ENCODE results near the gene PELI1.

Gene PELI1

GRCh38 chr2:64126601-64127000, 17.6 kb downstream of the PELI1 start:
- Histone ChIP-seq H4K20me1 (peaks cover 16% of the 10 kb centered on the region), H3K4me1 (no peaks in the 10 kb centered on the region)
- no peak for TF ChIP-seq Cebpa-rat (IDR thresholded peaks at IDR 0.05)

GRCh38 chr2:64124571-64124970, 19.6 kb downstream of the PELI1 start:
- H3K27me3 ChIP-seq: no peaks in the 10 kb centered on the region
- peaks cover 35% of the 10 kb centered on the region for H4K20me1 ChIP-seq
- no peak overlapping the region for H3K4me2 ChIP-seq
- no peak overlapping the region for H3K9ac ChIP-seq
- H3K4me1 ChIP-seq: no peaks in the 10 kb centered on the region
- H3K4me3 ChIP-seq: no peak overlapping the region
- no peak for TF ChIP-seq Cebpa-rat (IDR thresholded peaks at IDR 0.05)
- peaks cover 6% of the 10 kb centered on the region; the same call in 1 of the 2 replicates for H3K9me3 ChIP-seq
- no peak overlapping the region for H3K27ac ChIP-seq
- H3K36me3 ChIP-seq: no peaks in the 10 kb centered on the region

More at GRCh38 chr2:64126601-64127000, 17.6 kb downstream of the PELI1 start:
- H3K27me3 ChIP-seq: no peaks in the 10 kb centered on the region
- no peaks in the 10 kb centered on the region for H3K36me3 ChIP-seq
- H3K9ac ChIP-seq: no peak overlapping the region
- H3K9me3 ChIP-seq: peaks cover 6% of the 10 kb centered on the region; the same call in 1 of the 2 replicates
- no peak overlapping the region for H3K4me2 ChIP-seq
- H3K4me3 ChIP-seq: no peak overlapping the region
- H3K27ac ChIP-seq: no peak overlapping the region

GRCh38 chr2:64124168-64124567, 20.1 kb downstream of the PELI1 start:
- H3K27me3 ChIP-seq: no peaks in the 10 kb centered on the region
- no peaks in the 10 kb centered on the region for H3K36me3 ChIP-seq
- no peaks in the 10 kb centered on the region for H3K4me1 ChIP-seq
- H4K20me1 ChIP-seq: peaks cover 39% of the 10 kb centered on the region
- H3K4me3 ChIP-seq: no peak overlapping the region
- no peak overlapping the region for H3K4me2 ChIP-seq
- H3K9me3 ChIP-seq: peaks cover 6% of the 10 kb centered on the region; the same call in 1 of the 2 replicates
- H3K9ac ChIP-seq: no peak overlapping the region
- TF ChIP-seq Cebpa-rat (IDR thresholded peaks at IDR 0.05): no peak
- H3K27ac ChIP-seq: no peak overlapping the region

- Histone ChIP-seq H3K9ac (no peak overlapping the region), H3K27me3 (no peaks in the 10 kb centered on the region), H3K9me3 (peaks cover 6% of the 10 kb centered on the region; the same call in 1 of the 2 replicates), H3K27ac (no peak overlapping the region), H3K4me3 (no peak overlapping the region), H3K4me1 (no peaks in the 10 kb centered on the region), H3K36me3 (no peaks in the 10 kb centered on the region), H4K20me1 (peaks cover 43% of the 10 kb centered on the region), H3K4me2 (no peak overlapping the region)
- TF ChIP-seq Cebpa-rat (IDR thresholded peaks at IDR 0.05): no peak
Observed at GRCh38 chr2:64123740-64124139, 20.5 kb downstream of the PELI1 start.

GRCh38 chr2:64122358-64122757, 21.9 kb downstream of the PELI1 start:
- no peak for TF ChIP-seq Cebpa-rat (IDR thresholded peaks at IDR 0.05)
- Histone ChIP-seq H3K4me1 (no peaks in the 10 kb centered on the region), H3K4me2 (no peak overlapping the region), H3K9ac (no peak overlapping the region), H3K27ac (no peak overlapping the region), H4K20me1 (peaks cover 54% of the 10 kb centered on the region), H3K4me3 (no peak overlapping the region), H3K36me3 (no peaks in the 10 kb centered on the region), H3K27me3 (no peaks in the 10 kb centered on the region), H3K9me3 (peaks cover 6% of the 10 kb centered on the region; the same call in 1 of the 2 replicates)

- H3K4me2 ChIP-seq: no peak overlapping the region
- H3K27me3 ChIP-seq: no peaks in the 10 kb centered on the region
- no peak for TF ChIP-seq Cebpa-rat (IDR thresholded peaks at IDR 0.05)
- no peak overlapping the region for H3K27ac ChIP-seq
- peaks cover 63% of the 10 kb centered on the region for H4K20me1 ChIP-seq
- no peak overlapping the region for H3K4me3 ChIP-seq
- no peaks in the 10 kb centered on the region for H3K36me3 ChIP-seq
- H3K9ac ChIP-seq: no peak overlapping the region
- H3K4me1 ChIP-seq: no peaks in the 10 kb centered on the region
- peaks cover 3% of the 10 kb centered on the region; the same call in 1 of the 2 replicates for H3K9me3 ChIP-seq
Observed at GRCh38 chr2:64120928-64121327, 23.3 kb downstream of the PELI1 start.

GRCh38 chr2:64120008-64120407, 24.2 kb downstream of the PELI1 start:
- no peaks in the 10 kb centered on the region for H3K4me1 ChIP-seq
- no peak for TF ChIP-seq Cebpa-rat (IDR thresholded peaks at IDR 0.05)
- H3K36me3 ChIP-seq: no peaks in the 10 kb centered on the region
- H4K20me1 ChIP-seq: peaks cover 69% of the 10 kb centered on the region
- H3K9me3 ChIP-seq: peaks cover 2% of the 10 kb centered on the region; the same call in 1 of the 2 replicates
- H3K27me3 ChIP-seq: no peaks in the 10 kb centered on the region
- no peak overlapping the region for H3K9ac ChIP-seq
- no peak overlapping the region for H3K4me3 ChIP-seq
- no peak overlapping the region for H3K27ac ChIP-seq
- no peak overlapping the region for H3K4me2 ChIP-seq

GRCh38 chr2:64119369-64119768, 24.9 kb downstream of the PELI1 start:
- Histone ChIP-seq H3K4me2 (no peak overlapping the region), H3K9ac (no peak overlapping the region), H3K4me1 (no peaks in the 10 kb centered on the region), H3K36me3 (no peaks in the 10 kb centered on the region), H3K27ac (no peak overlapping the region), H3K9me3 (peaks cover 2% of the 10 kb centered on the region; the same call in 1 of the 2 replicates), H3K4me3 (no peak overlapping the region), H4K20me1 (peaks cover 76% of the 10 kb centered on the region), H3K27me3 (no peaks in the 10 kb centered on the region)
- TF ChIP-seq Cebpa-rat (IDR thresholded peaks at IDR 0.05): no peak

GRCh38 chr2:64115808-64116598, 28.2 kb downstream of the PELI1 start:
- Histone ChIP-seq H3K27ac (no peak overlapping the region), H3K27me3 (no peaks in the 10 kb centered on the region), H3K4me2 (no peak overlapping the region)

GRCh38 chr2:64114912-64115277, 29.3 kb downstream of the PELI1 start:
- Histone ChIP-seq H3K9ac (no peak overlapping the region), H3K4me1 (no peaks in the 10 kb centered on the region), H3K9me3 (no peaks in the 10 kb centered on the region), H3K4me3 (no peak overlapping the region), H3K27ac (no peak overlapping the region), H3K36me3 (no peaks in the 10 kb centered on the region), H3K4me2 (no peak overlapping the region), H3K27me3 (no peaks in the 10 kb centered on the region), H4K20me1 (peaks cover 55% of the 10 kb centered on the region)
- no peak for TF ChIP-seq Cebpa-rat (IDR thresholded peaks at IDR 0.05)

More at GRCh38 chr2:64115808-64116598, 28.2 kb downstream of the PELI1 start:
- TF ChIP-seq Cebpa-rat (IDR thresholded peaks at IDR 0.05): no peak
- Histone ChIP-seq H3K4me3 (no peak overlapping the region), H3K4me1 (no peaks in the 10 kb centered on the region), H3K9me3 (no peaks in the 10 kb centered on the region), H4K20me1 (peaks cover 66% of the 10 kb centered on the region), H3K36me3 (no peaks in the 10 kb centered on the region), H3K9ac (no peak overlapping the region)
